ENCODE measurements around the gene GPR152. TPM values are rescaled to one million over a fixed set of nuclear protein-coding genes. Genes with fewer than 3 reads are reported as not detected.

GPR152 gene
- total and polyA plus RNA-seq, 2 donors (not counting 3 experiments of a cell fraction or from before 2014, with no cell fraction given): not detected

DNA sequence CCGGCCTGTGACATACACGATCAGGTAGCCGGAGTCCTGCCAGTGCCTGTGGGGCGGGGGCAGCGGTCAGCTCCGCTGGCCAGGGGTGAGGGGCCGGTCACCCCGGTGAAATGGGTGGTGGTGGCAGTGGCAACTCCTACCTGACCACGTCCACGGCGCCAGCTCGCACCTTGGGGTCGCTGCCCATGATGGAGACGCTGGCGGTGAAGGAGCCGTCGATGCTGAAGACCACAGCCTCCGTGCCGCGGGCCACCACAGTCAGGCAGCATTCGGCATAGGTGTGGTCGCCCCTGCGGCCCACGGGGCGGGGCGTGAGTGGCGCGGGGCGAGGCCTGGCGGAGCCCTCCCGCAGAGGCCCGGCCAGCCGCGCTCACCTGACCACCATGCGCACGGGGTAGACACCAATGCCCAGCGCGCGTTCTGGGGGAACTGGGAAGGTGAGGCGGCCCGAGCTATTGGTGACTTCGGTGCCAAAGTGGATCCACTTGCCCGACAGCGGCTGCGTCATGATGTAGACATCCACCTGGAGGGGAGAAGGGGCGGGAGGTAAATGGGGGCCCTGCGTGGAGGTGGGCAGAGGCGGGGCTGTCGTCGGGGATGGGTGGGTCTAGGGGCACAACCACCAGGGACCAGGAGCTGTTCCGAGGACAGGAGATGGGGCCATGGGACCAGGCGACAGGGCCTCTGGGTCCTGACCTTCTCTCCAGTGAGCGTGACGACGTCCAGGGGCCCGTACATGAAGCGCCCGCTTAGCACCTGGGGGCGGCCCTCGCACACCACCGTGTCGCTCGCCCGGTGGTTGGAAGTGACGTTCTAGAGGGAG lies 41.2 kb upstream of the GPR152 start:
- Histone ChIP-seq H3K9me3 (replicated peaks; ENCODE audit: control insufficient read depth, insufficient read depth, low read length) (no peaks in the 10 kb centered on the region), H2AFZ (ENCODE audit: low read depth, low read length) (no peak overlapping the region), H3K27ac (ENCODE audit: insufficient read depth, low read depth, low read length) (no peak overlapping the region), H3K27me3 (ENCODE audit: control insufficient read depth in 2 of 2, insufficient read depth in 2 of 2, low read length in 2 of 2) (no peaks in the 10 kb centered on the region), H3K4me2 (ENCODE audit: insufficient read depth, low read length) (no peak overlapping the region), H3K4me3 (replicated peaks in 1 of 3; ENCODE audit: insufficient read depth in 1 of 3, low read depth in 1 of 3, low read length in 3 of 3) (no peak overlapping the region), H3K9me1 (replicated peaks; ENCODE audit: control insufficient read depth, extremely low read depth, insufficient read depth, low read length) (no peaks in the 10 kb centered on the region), H3K79me2 (ENCODE audit: control insufficient read depth, insufficient read depth, low read length) (no peaks in the 10 kb centered on the region), H3K9ac (replicated peaks; ENCODE audit: extremely low read depth, insufficient read depth, low read length) (no peak overlapping the region), H3K4me1 (ENCODE audit: control insufficient read depth, extremely low read depth, insufficient read depth, low read length) (no peaks in the 10 kb centered on the region), H3K36me3 (ENCODE audit: control insufficient read depth in 2 of 2, extremely low read depth in 1 of 2, insufficient read depth in 2 of 2, low read length in 2 of 2) (peaks cover 0 to 9% of the 10 kb centered on the region in 2 experiments), H4K20me1 (replicated peaks; ENCODE audit: control insufficient read depth, extremely low read depth, insufficient read depth, low read length) (no peaks in the 10 kb centered on the region)
- dilution Hi-C loops (cut with MboI; ENCODE audit: extremely low pct_ligation_motif_present, low sequenced_read_pairs): no loop called here
- ChIA-PET CTCF (no interaction called here), POLR2A (no interaction called here)
- FAIRE-seq (no peak), DNase-seq (ENCODE audit: low read depth, low spot score) (no peak)
- no TSS peak for BruUV-seq (replicated peaks)
- TF ChIP-seq POLR2AphosphoS5 (IDR thresholded peaks at IDR 0.05; ENCODE audit: insufficient read depth, low read depth, low read length) (no peak), EZH2 (IDR thresholded peaks at IDR 0.05; ENCODE audit: borderline replicate concordance, low read depth, low read length, severe bottlenecking) (no peak), GATA2 (IDR thresholded peaks at IDR 0.05; ENCODE audit: insufficient read depth, insufficient read length, low read depth, low read length) (no peak), POLR2A (IDR thresholded peaks at IDR 0.05; ENCODE audit: low read depth, low read length) (no peak), FOS (IDR thresholded peaks at IDR 0.05; ENCODE audit: borderline replicate concordance, insufficient read depth, low read length) (no peak)
- TF ChIP-seq, protein P1, sequence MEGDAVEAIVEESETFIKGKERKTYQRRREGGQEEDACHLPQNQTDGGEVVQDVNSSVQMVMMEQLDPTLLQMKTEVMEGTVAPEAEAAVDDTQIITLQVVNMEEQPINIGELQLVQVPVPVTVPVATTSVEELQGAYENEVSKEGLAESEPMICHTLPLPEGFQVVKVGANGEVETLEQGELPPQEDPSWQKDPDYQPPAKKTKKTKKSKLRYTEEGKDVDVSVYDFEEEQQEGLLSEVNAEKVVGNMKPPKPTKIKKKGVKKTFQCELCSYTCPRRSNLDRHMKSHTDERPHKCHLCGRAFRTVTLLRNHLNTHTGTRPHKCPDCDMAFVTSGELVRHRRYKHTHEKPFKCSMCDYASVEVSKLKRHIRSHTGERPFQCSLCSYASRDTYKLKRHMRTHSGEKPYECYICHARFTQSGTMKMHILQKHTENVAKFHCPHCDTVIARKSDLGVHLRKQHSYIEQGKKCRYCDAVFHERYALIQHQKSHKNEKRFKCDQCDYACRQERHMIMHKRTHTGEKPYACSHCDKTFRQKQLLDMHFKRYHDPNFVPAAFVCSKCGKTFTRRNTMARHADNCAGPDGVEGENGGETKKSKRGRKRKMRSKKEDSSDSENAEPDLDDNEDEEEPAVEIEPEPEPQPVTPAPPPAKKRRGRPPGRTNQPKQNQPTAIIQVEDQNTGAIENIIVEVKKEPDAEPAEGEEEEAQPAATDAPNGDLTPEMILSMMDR (IDR thresholded peaks at IDR 0.05; ENCODE audit: extremely low read depth in 1 of 2, insufficient read depth in 1 of 2, low read depth in 1 of 2, low read length in 2 of 2): no peak
- TF ChIP-seq, protein P2, sequence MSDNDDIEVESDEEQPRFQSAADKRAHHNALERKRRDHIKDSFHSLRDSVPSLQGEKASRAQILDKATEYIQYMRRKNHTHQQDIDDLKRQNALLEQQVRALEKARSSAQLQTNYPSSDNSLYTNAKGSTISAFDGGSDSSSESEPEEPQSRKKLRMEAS (IDR thresholded peaks at IDR 0.05; ENCODE audit: insufficient read depth, insufficient read length): no peak
- intact Hi-C loops (cut with micrococcal nuclease): no loop called here

All from endothelial cell of umbilical vein (primary cell).